Fibroblast of skin of scalp (primary cell): ENCODE measurements around the gene ENAH.

Source experiments
- DNase-seq: peaks from one replicate; pipeline ENCODE4 v3.0.0-alpha.2; 2013

Gene ENAH

DNA sequence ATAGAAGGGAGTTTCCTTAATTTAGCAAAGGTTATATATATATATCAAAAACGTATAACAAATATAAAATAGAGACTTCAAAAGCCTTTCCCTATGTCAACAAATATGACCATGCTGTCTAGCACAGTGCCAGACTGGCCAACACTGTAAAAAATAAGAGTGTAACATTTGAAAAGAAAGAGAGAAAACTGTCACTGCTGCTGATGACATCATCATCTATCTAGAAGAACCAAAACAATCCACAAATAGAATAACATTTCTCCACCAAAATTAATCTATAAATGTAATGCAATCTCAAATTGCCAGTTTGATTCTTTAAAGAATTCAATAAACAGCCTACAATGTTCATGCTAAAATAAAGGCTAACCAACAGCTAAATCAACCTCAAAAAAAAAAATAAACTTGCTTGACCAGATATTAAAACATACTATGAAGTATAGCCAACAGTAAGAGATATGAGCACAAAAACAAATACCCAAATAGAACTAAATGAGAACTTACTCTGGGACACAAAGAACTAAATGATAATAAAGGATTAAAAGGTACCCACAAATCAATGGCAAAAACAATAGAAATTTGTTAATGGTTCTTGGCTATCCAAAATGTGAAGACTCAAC, 50.2 kb downstream of the ENAH start:
- DNase-seq = no peak

GRCh38 chr1:225601902-225602589, 50.9 kb downstream of the ENAH start:
- DNase-seq = no peak

DNA sequence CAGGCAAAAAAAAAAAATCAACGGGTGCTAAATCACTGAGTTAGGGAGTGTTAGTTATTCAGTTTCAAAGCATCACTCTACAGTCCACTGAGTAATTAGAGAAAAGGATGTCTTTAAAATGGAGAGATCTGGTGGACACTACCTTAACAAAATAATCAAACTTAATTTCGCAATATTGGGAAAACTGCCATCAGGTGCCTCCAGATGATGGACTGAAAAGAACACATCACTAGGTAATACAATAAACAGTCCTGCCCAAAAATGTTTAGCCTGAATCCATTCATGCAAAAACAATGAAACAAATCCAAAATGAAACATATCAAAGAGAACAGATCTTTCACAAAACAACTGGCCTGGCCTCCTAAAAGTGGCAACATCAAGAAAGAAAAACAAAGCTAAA, 54.1 kb downstream of the ENAH start:
- no peak for DNase-seq

DNA sequence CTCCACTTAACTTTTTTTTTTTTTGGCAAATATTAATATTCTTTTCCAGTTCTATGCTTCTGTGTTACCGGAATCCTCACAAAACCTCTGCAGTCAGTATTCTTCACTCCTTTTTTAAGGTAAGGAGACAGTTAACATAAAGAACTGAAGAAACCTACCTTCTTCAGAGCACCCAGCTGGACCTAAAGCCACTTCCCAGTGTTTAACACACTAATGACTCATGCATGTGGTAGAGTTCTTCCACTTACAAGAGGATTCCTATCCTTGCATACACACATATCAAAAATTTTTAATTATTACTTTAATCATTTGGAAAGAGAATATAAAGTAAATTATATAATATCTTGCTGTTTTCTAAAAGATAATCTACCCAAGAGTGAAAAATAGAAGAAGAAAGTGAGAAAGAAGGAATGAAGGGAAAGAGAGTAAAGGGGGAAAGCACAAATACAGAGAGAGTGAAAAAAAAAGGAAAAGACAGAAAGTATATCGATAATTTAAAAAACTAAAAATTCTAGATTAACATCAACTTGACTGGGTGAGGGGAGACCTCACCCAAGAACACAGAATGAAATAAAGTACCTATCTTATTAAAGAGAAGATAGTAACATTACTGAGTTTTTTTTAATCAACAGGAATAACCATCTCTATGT, 54.9 kb downstream of the ENAH start:
- peak; percentile 40 for DNase-seq

- DNase-seq = no peak
Observed at GRCh38 chr1:225596736-225597135, 56.2 kb downstream of the ENAH start.

DNA sequence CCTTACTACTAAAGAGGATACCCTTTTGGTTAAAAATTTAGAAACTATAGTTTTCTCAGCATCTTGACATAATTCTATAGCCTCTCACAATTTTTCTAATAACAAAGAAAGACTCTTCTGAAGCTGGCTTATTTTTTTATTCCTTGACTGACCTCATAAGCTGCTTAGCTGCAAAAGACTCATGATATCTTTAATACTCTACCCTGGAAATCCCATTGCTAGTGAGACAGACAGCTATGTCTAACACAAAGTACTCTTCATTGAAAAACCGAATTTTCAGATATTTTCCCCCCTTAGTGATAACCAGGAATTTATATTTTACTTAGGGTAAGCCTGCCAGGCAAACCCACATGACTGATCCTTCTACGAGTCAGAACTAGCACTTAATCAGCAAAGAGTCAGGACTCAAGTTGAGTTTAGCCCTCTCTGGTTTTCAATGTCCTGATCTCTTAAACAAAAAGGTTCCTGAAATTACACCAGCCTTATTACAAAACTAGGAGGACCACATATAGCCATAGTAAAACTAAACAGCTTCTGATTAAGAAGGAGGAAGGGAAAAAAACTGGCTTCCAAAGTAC, 56.9 kb downstream of the ENAH start:
- peak; percentile 26 for DNase-seq

DNA sequence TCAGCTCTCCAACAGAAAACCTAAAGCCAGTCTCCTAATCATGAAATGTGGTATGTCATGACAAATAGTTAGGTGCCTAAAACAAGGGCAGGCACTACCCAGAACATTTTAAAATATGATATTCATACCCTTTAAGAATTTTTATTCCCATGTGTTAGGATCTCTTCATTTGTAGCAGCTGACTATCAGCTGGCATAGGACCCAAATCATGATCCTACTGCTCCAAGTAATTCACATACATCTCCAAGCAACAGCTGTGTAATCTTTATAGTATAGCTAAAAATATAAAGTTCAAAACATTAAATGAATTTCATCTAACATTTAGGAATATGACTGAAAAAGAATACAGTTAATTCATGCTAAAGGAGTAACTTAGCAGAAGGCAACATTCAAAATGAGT, 57.5 kb downstream of the ENAH start:
- no peak for DNase-seq

DNA sequence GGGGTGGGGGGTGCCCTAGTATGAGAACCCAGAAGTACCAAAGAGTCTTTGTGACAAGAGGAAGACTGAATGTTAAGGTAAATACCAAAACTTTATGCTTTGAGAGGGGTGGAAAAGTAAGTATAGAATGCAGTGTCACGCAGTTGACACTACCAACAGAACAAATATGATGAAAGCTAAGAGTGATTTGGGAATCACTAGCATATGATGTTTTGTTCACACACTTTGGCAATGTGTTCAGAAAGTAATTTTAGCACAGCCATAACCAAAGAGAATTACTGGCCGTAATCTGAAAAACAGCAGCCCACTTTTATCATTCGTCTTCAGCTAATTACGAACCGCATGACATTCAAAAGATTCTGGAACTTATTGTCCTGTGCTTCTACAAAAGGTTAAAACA, 59.5 kb downstream of the ENAH start:
- DNase-seq = no peak

DNA sequence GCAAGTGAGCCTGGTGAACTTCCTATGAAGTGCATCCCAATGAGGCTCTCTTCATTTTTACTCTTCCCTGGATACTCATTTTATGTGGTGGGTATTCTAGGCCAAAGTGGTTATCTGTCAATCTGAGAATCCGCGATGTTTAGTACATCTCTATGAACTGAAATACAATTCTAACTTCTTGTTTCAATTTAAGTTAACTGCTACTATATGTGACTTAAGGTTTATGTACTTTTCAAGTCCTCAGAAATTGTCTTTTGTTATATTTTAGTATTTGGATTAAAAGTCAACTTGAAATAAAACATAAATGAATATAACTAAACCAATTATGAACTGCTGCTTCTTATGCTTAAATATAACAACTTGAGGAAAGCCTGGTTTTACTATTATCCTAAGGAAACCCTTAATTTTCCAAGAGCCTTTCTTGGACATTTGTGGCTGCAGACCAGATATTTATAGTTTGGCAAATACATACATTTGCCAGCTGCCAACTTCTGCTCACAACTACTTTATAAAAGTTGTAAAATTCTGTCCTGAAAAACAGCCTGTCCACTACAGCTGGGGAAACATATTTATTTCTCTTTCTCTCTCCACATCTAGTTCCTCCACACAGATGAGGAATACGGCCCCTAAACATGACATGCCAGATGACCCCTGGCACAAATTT, 60.4 kb downstream of the ENAH start:
- no peak for DNase-seq

DNA sequence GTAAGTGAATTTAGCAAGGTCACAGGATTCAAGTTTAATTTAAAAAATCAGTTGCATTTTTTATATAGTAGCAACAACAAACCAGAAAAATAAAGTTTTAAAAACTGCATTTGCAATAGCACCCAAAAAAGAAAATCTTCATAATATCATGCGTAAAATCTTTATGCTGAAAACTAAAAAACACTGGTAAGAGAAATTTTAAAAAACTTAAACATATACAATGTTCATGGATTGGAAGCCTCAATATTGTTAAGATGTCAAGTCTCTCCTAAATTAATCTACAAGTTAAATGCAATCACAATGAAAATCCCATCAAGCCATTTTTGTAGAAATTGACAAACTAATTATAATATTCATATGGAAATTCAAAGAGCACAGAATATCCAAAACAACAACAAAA, 65.6 kb downstream of the ENAH start:
- no peak for DNase-seq

GRCh38 chr1:225581186-225581585, 71.7 kb downstream of the ENAH start:
- no peak for DNase-seq

DNA sequence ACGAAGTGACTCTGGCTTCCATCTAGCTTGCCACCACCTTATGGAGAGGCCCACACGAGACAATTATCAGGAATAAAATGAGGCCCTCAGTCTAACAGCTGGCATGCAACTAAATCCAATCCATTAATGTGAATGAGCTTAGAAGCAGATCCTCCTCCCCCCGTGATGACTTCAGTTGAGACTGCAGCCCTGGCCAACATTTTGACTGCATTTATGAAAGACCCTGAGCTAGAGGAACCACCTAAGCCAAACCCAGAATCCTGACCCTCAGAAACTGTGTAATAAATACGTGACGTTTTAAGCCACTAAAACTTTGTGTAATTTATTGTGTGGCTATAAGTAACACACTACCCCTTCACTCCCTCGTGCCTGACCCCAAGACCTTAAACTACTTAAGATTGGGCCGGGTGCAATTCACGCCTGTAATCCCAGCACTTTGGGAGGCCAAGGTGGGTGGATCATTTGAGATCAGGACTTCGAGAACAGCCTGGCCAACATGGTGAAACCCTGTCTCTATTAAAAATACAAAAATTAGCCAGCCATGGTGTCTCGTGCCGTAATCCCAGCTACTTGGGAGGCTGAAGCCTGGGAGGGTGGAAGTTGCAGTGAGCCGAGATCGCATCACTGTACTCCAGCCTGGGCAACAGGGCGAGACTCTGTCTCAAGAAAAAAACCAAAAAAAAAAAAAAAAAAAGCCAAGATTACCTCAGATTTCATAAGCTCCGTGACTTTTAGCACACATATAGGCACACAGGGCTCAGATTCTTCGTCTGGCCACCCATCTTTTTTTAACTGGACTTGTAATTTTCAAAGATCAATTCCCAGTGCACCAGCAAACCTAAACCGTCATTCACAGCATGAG, 72.5 kb downstream of the ENAH start:
- DNase-seq = no peak

- DNase-seq = no peak
Observed at GRCh38 chr1:225578251-225578977, 74.5 kb downstream of the ENAH start.

GRCh38 chr1:225577241-225577640, 75.7 kb downstream of the ENAH start:
- no peak for DNase-seq

DNA sequence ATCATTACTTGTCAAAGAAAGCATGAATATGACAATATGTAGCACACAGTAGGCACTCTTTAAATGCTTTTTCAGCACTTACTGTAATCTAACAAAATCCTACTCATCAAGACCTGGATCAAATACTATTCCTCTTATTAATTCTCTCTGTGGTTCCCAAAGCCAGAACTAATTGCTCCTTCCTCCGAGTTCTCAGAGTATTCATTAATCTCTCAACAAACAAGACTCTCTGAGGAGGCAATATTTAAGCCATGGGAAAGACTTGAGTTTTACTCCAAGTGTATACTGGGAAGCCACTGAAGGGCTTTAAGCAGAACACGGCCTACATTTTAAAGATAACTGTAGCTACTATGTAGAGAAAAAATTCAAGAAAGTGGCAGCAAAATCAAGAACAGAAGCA, 79.7 kb downstream of the ENAH start:
- DNase-seq = no peak

DNA sequence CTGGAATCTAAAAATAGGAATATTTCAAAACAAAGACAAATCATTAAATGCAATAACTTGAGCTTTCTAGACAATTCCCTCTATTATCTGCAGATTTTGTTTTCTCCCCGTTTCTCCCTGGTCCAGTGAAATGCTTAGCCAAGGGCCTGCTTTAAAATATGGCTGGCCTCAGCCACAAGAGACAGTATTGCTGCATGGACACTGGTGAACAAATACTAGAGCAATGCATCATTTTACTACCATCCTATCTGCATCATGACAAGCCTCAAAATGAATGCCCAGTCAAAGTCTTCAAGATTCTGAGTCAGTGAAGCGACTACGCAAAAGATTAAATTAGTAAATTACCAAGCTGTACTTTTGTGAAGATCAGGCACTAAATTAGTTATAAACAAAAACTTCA, 80.5 kb downstream of the ENAH start:
- peak; percentile 54 for DNase-seq

DNA sequence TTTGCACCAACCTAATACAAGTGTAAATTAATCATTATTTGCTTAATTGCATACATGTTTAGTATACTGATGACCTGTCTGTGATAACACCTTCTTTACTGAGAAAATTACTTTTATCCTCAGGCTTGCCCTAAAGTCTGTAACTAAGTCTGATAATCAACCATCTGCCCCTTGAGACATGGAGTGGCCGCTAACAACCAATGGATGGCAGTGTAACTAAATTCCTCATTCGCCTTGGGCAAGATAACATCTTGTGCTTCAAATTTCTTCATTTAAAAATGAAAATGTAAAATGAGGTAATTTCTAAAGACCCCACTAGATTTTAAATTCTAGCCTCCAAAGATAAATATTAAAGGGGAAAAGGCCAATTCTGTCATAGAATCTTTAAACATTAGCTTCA, 85.1 kb downstream of the ENAH start:
- no peak for DNase-seq

GRCh38 chr1:225565847-225566246, 87.1 kb downstream of the ENAH start:
- DNase-seq = no peak

GRCh38 chr1:225561675-225562074, 91.2 kb downstream of the ENAH start:
- no peak for DNase-seq

GRCh38 chr1:225559902-225560301, 93.0 kb downstream of the ENAH start:
- no peak for DNase-seq

GRCh38 chr1:225559326-225559725, 93.6 kb downstream of the ENAH start:
- no peak for DNase-seq

- DNase-seq = no peak
Observed at GRCh38 chr1:225556694-225557093, 96.2 kb downstream of the ENAH start.
